ENCODE results near the gene HRAS.

HRAS gene

GRCh38 chr11:487571-488021 lies 47.8 kb downstream of the HRAS start:
- peaks cover 16% of the 10 kb centered on the region for H3K36me3 ChIP-seq
- H3K9me3 ChIP-seq (ENCODE audit: severe bottlenecking), result no peaks in the 10 kb centered on the region
- no peaks in the 10 kb centered on the region for H3K27me3 ChIP-seq (ENCODE audit: insufficient read depth, low read depth, severe bottlenecking)
- H3K27ac ChIP-seq, result no peak overlapping the region
- DNase-seq, result no peak
- no peak for TF ChIP-seq CTCF (IDR thresholded peaks at IDR 0.05; ENCODE audit: low read depth, low read length)
- H3K4me3 ChIP-seq (ENCODE audit: low read depth, low read length), result no peak overlapping the region

GRCh38 chr11:486189-486588 lies 49.2 kb downstream of the HRAS start:
- no peak overlapping the region for H3K4me3 ChIP-seq (ENCODE audit: low read depth, low read length)
- peaks cover 12% of the 10 kb centered on the region for H3K36me3 ChIP-seq
- no peaks in the 10 kb centered on the region for H3K9me3 ChIP-seq (ENCODE audit: severe bottlenecking)
- no peak for DNase-seq
- no peak for TF ChIP-seq CTCF (IDR thresholded peaks at IDR 0.05; ENCODE audit: low read depth, low read length)
- no peak overlapping the region for H3K27ac ChIP-seq
- H3K27me3 ChIP-seq (ENCODE audit: insufficient read depth, low read depth, severe bottlenecking), result no peaks in the 10 kb centered on the region

- no peaks in the 10 kb centered on the region for H3K27me3 ChIP-seq (ENCODE audit: insufficient read depth, low read depth, severe bottlenecking)
- no peak for TF ChIP-seq CTCF (IDR thresholded peaks at IDR 0.05; ENCODE audit: low read depth, low read length)
- no peak for DNase-seq
- no peak overlapping the region for H3K4me3 ChIP-seq (ENCODE audit: low read depth, low read length)
- H3K36me3 ChIP-seq, result peaks cover 2% of the 10 kb centered on the region; the same call in 1 of the 2 replicates
- no peaks in the 10 kb centered on the region for H3K9me3 ChIP-seq (ENCODE audit: severe bottlenecking)
- no peak overlapping the region for H3K27ac ChIP-seq
These were observed 50.8 kb downstream of the HRAS start for GRCh38 chr11:484616-485015.

Measured in WERI-Rb-1 (cell line).